ENCODE data around the gene EXO5. TPM values are rescaled to one million over a fixed set of nuclear protein-coding genes. Genes with fewer than 3 reads are reported as not detected.

The EXO5 gene
- total and polyA plus RNA-seq, 2 of the 4 experiments (the other 2 are of a cell fraction) = 7.8 to 11.1 TPM

GRCh38 chr1:40564913-40565312 is 56.3 kb downstream of the EXO5 start:
- Histone ChIP-seq H2BK120ac (ENCODE audit: low read depth, low read length) (no peak overlapping the region), H2AK9ac (replicated peaks; ENCODE audit: low read depth, low read length, poor library complexity) (no peak overlapping the region), H2BK20ac (ENCODE audit: low read depth, low read length) (no peak overlapping the region), H3K4me3 (ENCODE audit: insufficient read depth, low read depth, low read length) (no peak overlapping the region), H3K4ac (ENCODE audit: low read depth, low read length) (no peak overlapping the region), H2AK5ac (ENCODE audit: low read depth, low read length) (no peak overlapping the region), H3K4me2 (ENCODE audit: low read depth, low read length) (no peak overlapping the region), H4K8ac (ENCODE audit: low read depth in 2 of 2, low read length in 2 of 2) (no peak overlapping the region), H2AFZ (replicated peaks; ENCODE audit: low read length, poor library complexity) (no peak overlapping the region), H3K9ac (ENCODE audit: low read depth, low read length) (no peak overlapping the region), H3K27ac (ENCODE audit: insufficient read depth, low read length) (no peak overlapping the region), H3K9me3 (ENCODE audit: control insufficient read depth, insufficient read depth, low read length) (no peaks in the 10 kb centered on the region), H3K56ac (ENCODE audit: extremely low read depth, insufficient read depth, low read length) (no peak overlapping the region), H3K4me1 (ENCODE audit: control insufficient read depth, insufficient read depth, low read length) (no peaks in the 10 kb centered on the region), H4K5ac (ENCODE audit: low read depth, low read length) (no peak overlapping the region), H3K27me3 (ENCODE audit: control insufficient read depth, insufficient read depth, low read length) (no peaks in the 10 kb centered on the region), H3K36me3 (ENCODE audit: control insufficient read depth, insufficient read depth, low read length) (no peaks in the 10 kb centered on the region), H3K14ac (replicated peaks; ENCODE audit: low read depth, low read length) (no peak overlapping the region), H2BK15ac (ENCODE audit: low read depth, low read length) (no peak overlapping the region), H3K23ac (ENCODE audit: low read depth, low read length) (no peak overlapping the region), H4K20me1 (ENCODE audit: insufficient read depth, low read length) (no peaks in the 10 kb centered on the region), H3K79me1 (ENCODE audit: low read depth in 1 of 2, low read length in 2 of 2) (no peaks in the 10 kb centered on the region), H3K9me1 (ENCODE audit: insufficient read depth, low read length) (no peaks in the 10 kb centered on the region), H4K91ac (ENCODE audit: insufficient read depth, low read depth, low read length) (no peak overlapping the region), H3K18ac (ENCODE audit: low read depth, low read length) (no peak overlapping the region), H2BK5ac (ENCODE audit: low read depth, low read length, poor library complexity, severe bottlenecking) (no peak overlapping the region)
- intact Hi-C loops (cut with micrococcal nuclease) = no loop called here
- ChIA-PET POLR2A (ENCODE audit: unreplicated experiment) (no interaction called here), CTCF (no interaction called here)
- dilution Hi-C loops (cut with HindIII; ENCODE audit: low sequenced_read_pairs, unreplicated experiment) = no loop called here
- no TSS peak for BruUV-seq (replicated peaks)
- TF ChIP-seq POLR2A (IDR thresholded peaks at IDR 0.05; ENCODE audit: low read depth, low read length) = no peak
- no peak for TF ChIP-seq CEBPB (IDR thresholded peaks at IDR 0.05; ENCODE audit: low read depth, low read length)
- TF ChIP-seq MXI1 (IDR thresholded peaks at IDR 0.05; ENCODE audit: borderline replicate concordance, low read depth, low read length) = no peak
- TF ChIP-seq ELK1 (IDR thresholded peaks at IDR 0.05; ENCODE audit: borderline replicate concordance, low read depth, low read length) = no peak
- TF ChIP-seq NFE2L2 (IDR thresholded peaks at IDR 0.05; ENCODE audit: low read depth, low read length) = no peak
- no peak for TF ChIP-seq RFX5 (IDR thresholded peaks at IDR 0.05; ENCODE audit: low read depth, low read length)
- no peak for TF ChIP-seq MAZ (IDR thresholded peaks at IDR 0.05; ENCODE audit: borderline replicate concordance, low read depth, low read length)
- TF ChIP-seq RCOR1 (IDR thresholded peaks at IDR 0.05; ENCODE audit: insufficient replicate concordance, low read length) = no peak
- no peak for TF ChIP-seq USF2 (IDR thresholded peaks at IDR 0.05; ENCODE audit: low read depth, low read length)
- no peak for TF ChIP-seq SMC3 (IDR thresholded peaks at IDR 0.05; ENCODE audit: low read depth, low read length)
- no peak for TF ChIP-seq CTCF (conservative IDR thresholded peaks at IDR 0.05; ENCODE audit: low read depth, low read length)
- TF ChIP-seq FOS (IDR thresholded peaks at IDR 0.05; ENCODE audit: low read depth, low read length) = no peak
- TF ChIP-seq RAD21 (IDR thresholded peaks at IDR 0.05; ENCODE audit: low read length) = no peak
- no peak for TF ChIP-seq BHLHE40 (IDR thresholded peaks at IDR 0.05; ENCODE audit: low read depth, low read length)
- TF ChIP-seq MAFK (IDR thresholded peaks at IDR 0.05; ENCODE audit: low read depth, low read length) = no peak
- TF ChIP-seq CHD1 (IDR thresholded peaks at IDR 0.05; ENCODE audit: low read depth, low read length) = no peak
- WGBS, 2 experiments (ENCODE audit: extremely low coverage in 2 of 2, insufficient read length in 1 of 2) = no CpG with 5 or more reads among the region's 3 CpGs
- in situ Hi-C loops (cut with MboI; ENCODE audit: low sequenced_read_pairs) = no loop called here
- no peak for ATAC-seq (ENCODE audit: low read depth)
- DNase-seq = no peak

Measured in IMR-90 (cell line).